Measurements from ENCODE around the gene ZDHHC14. TPM values are rescaled to one million over a fixed set of nuclear protein-coding genes. Genes with fewer than 3 reads are reported as not detected.
"Not testable (repeated sequence)": the region's sequence is repeated elsewhere in the genome, so short reads cannot be mapped to it uniquely, and the experiment has no call there.

The ZDHHC14 gene
- total RNA-seq, 2 donors from 2014 or later, result 10.2 to 10.6 TPM

DNA sequence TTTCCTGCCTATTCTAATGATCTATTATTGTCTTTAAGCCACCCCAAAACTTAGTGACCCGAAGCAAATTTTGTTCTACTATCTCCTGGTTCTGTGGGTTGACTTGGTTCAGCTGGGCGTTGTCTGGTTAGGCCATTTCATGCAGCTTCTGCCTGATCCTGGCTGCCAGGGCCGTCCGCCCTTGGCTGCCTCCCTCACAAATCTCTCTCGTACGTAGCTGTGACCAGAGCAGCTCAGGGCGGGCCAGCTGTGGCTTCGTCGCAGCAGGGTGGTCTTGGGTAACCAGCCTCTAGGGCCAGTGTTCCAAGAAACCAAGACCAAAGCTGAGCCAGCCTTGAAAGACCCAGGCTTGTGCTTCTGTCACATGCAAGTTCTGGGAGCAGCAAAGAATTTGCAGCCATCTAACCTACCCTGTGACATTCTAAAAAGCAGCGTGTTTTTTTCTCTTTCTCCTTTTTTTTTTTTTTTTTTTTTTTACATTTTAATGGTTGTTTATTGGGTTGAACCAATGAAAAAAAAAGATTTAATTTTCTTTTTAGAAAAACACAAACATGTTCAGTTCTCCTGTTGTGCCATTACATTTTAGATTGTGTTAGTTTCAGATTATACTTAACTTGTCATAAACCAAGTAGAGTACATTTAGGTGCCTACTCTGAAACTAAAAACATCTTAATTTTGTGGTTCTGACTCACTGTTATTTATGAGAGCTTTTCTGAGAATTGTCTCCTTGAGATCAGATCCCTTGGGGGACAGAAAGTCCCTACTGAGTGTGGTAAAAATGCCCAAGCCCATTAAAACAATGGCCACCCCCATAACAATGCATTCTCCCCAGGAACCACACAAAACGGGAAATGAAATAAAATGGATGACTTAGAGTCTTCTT is 83.9 kb downstream of the ZDHHC14 start:
- Histone ChIP-seq H3K4me1 (peaks cover 24% of the 10 kb centered on the region), H3K36me3 (replicated peaks in 1 of 2; ENCODE audit: insufficient read depth in 1 of 2, low read depth in 2 of 2) (no peaks in the 10 kb centered on the region), H3K4me3 (no peak overlapping the region), H3K27ac (no peak overlapping the region), H3K9me3 (no peaks in the 10 kb centered on the region), H3K27me3 (no peaks in the 10 kb centered on the region)
- no peak for DNase-seq
- no peak for ATAC-seq
- intact Hi-C loops (cut with DNase I), result no loop called here
- WGBS, 2 donors, result 95 to 98% methylated on average over 11 of the region's 11 CpGs
- TF ChIP-seq CTCF (IDR thresholded peaks at IDR 0.05) (no peak), POLR2A (IDR thresholded peaks at IDR 0.05) (no peak)

DNA sequence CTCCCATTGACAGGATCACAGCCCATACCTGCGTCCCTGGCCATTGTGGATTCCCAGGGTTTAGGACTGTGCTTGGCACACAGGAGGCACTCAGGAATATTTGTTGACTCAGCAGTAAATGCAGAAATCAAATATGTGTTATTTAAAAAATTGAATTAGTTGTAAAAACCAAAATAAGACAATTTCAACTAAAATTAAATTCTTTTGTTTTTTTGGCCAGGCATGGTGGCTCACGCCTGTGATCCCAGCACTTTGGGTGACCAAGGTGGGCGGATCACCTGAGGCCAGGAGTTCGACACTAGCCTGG is 85.3 kb downstream of the ZDHHC14 start:
- Histone ChIP-seq H3K9me3 (no peaks in the 10 kb centered on the region), H3K4me3 (no peak overlapping the region), H3K27ac (no peak overlapping the region), H3K27me3 (no peaks in the 10 kb centered on the region), H3K36me3 (replicated peaks in 1 of 2; ENCODE audit: insufficient read depth in 1 of 2, low read depth in 2 of 2) (no peaks in the 10 kb centered on the region), H3K4me1 (peaks cover 11% of the 10 kb centered on the region)
- intact Hi-C loops (cut with DNase I), result no loop called here
- TF ChIP-seq POLR2A (IDR thresholded peaks at IDR 0.05) (no peak), CTCF (IDR thresholded peaks at IDR 0.05) (no peak)
- no peak for DNase-seq
- 93 to 96% methylated on average over 4 of the region's 4 CpGs for WGBS, 2 donors
- no peak for ATAC-seq

DNA sequence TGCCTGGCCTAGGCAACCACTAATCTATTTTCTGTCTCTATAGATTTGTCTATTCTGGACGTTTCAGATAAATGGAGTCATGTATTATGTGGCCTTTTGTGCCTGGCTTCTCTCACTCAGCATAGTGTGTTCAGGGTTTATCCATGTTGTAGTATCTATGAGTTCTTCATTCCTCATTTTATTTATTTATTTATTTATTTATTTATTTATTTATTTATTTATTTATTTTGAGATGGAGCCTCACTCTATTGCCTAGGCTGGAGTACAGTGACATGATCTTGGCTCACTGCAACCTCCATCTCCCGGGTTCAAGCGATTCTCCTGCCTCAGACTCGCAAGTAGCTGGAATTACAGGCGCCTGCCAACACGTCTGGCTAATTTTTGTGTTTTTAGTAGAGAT is 86.3 kb downstream of the ZDHHC14 start:
- H3K4me1 ChIP-seq; intact Hi-C loops (cut with DNase I); H3K4me3 ChIP-seq; DNase-seq; ATAC-seq; H3K36me3 ChIP-seq (replicated peaks in 1 of 2; ENCODE audit: insufficient read depth in 1 of 2, low read depth in 2 of 2); H3K27me3 ChIP-seq; H3K27ac ChIP-seq; H3K9me3 ChIP-seq: not testable (repeated sequence)
- 88 to 95% methylated on average over 6 of the region's 6 CpGs for WGBS, 2 donors

GRCh38 chr6:157468054-157468453 is 87.1 kb downstream of the ZDHHC14 start:
- no peak for ATAC-seq
- no peak for TF ChIP-seq CTCF (IDR thresholded peaks at IDR 0.05)
- TF ChIP-seq POLR2A (IDR thresholded peaks at IDR 0.05), result no peak

GRCh38 chr6:157468574-157468973 is 87.6 kb downstream of the ZDHHC14 start:
- H3K4me1 ChIP-seq, result no peaks in the 10 kb centered on the region
- H3K4me3 ChIP-seq, result no peak overlapping the region
- ATAC-seq (no peak), DNase-seq (no peak)
- no peak for TF ChIP-seq POLR2A (IDR thresholded peaks at IDR 0.05)
- TF ChIP-seq CTCF (IDR thresholded peaks at IDR 0.05), result no peak
- no peaks in the 10 kb centered on the region for H3K27me3 ChIP-seq
- H3K9me3 ChIP-seq, result no peaks in the 10 kb centered on the region
- 79 to 82% methylated on average over 4 of the region's 4 CpGs for WGBS, 2 donors
- intact Hi-C loops (cut with DNase I), result no loop called here
- no peak overlapping the region for H3K27ac ChIP-seq
- no peaks in the 10 kb centered on the region for H3K36me3 ChIP-seq (replicated peaks in 1 of 2; ENCODE audit: insufficient read depth in 1 of 2, low read depth in 2 of 2)

More at GRCh38 chr6:157468054-157468453, 87.1 kb downstream of the ZDHHC14 start:
- Histone ChIP-seq H3K9me3 (no peaks in the 10 kb centered on the region), H3K36me3 (replicated peaks in 1 of 2; ENCODE audit: insufficient read depth in 1 of 2, low read depth in 2 of 2) (no peaks in the 10 kb centered on the region), H3K4me3 (no peak overlapping the region), H3K27me3 (no peaks in the 10 kb centered on the region), H3K4me1 (no peaks in the 10 kb centered on the region), H3K27ac (no peak overlapping the region)
- intact Hi-C loops (cut with DNase I), result no loop called here
- DNase-seq, result no peak
- WGBS, 2 donors, result 91 to 98% methylated on average over 3 of the region's 3 CpGs

All from body of pancreas (tissue), 4 donors.